ENCODE results near the gene KLF11. TPM values are rescaled to one million over a fixed set of nuclear protein-coding genes. Genes with fewer than 3 reads are reported as not detected.

KLF11 gene
- polyA plus RNA-seq (2013), result 11.6 TPM

- 0% methylated on average over 67 of the region's 104 CpGs for WGBS (ENCODE audit: insufficient coverage)
- H3K27me3 ChIP-seq (replicated peaks in 2 of 5; ENCODE audit: control insufficient read depth in 4 of 5, insufficient read depth in 5 of 5, low read length in 4 of 5), result peaks cover 0 to 2% (median 0%) of the 10 kb centered on the region in 5 experiments
- H3K27ac ChIP-seq (ENCODE audit: insufficient read depth in 1 of 2, low read depth in 1 of 2, low read length in 2 of 2, poor library complexity in 1 of 2, severe bottlenecking in 2 of 2), result no peak within 1 kb of the TSS
- peaks cover 0 to 22% (median 14%) of the 10 kb centered on the region in 4 experiments for H3K36me3 ChIP-seq (ENCODE audit: control insufficient read depth in 4 of 4, insufficient read depth in 4 of 4, low read length in 3 of 4)
- H3K9me3 ChIP-seq (ENCODE audit: control extremely low read depth in 1 of 5, control insufficient read depth in 4 of 5, insufficient read depth in 2 of 5, low read depth in 1 of 5, low read length in 4 of 5), result peaks cover 0 to 9% (median 0%) of the 10 kb centered on the region in 5 experiments
- DNase-seq, result peak; percentile 86 to 94 (median 93)
- ChIA-PET POLR2A (interaction anchor here (1.2 kb wide), 1 partner anchor 200 kb away, joined by 3 read pairs; the partner anchor contains the start of gene TAF1B), CTCF (interaction anchor here (6.9 to 11.9 kb wide), 2 partner anchors 10 to 229 kb away, joined by 71 to 181 read pairs; no protein-coding TSS in a partner anchor)
- H3K4me3 ChIP-seq (ENCODE audit: control insufficient read depth in 1 of 7, extremely low read depth in 1 of 7, insufficient read depth in 4 of 7, low read depth in 2 of 7, low read length in 6 of 7), result peak within 1 kb of the TSS in 6 of 7 experiments; percentile 31 to 70 (median 58)
- H3K4me1 ChIP-seq (ENCODE audit: control extremely low read depth in 1 of 4, control insufficient read depth in 4 of 4, insufficient read depth in 4 of 4, low read length in 3 of 4), result peaks cover 0 to 20% (median 9%) of the 10 kb centered on the region in 4 experiments
Observed at GRCh38 chr2:10043256-10043905, at the start of gene KLF11. Gene KLF11 (plus strand): TSS chr2:10043550. CDS start chr2:10043717, 167 bp downstream.

GRCh38 chr2:9994462-9994861 is 48.9 kb upstream of the KLF11 start:
- ChIA-PET POLR2A (no interaction called here), CTCF (interaction anchor here (4.2 kb wide), 1 partner anchor 10 kb away, joined by 34 read pairs; no protein-coding TSS in a partner anchor)
- no peak overlapping the region for H3K27ac ChIP-seq (ENCODE audit: insufficient read depth in 1 of 2, low read depth in 1 of 2, low read length in 2 of 2, poor library complexity in 1 of 2, severe bottlenecking in 2 of 2)
- no peak overlapping the region for H3K4me3 ChIP-seq (ENCODE audit: control insufficient read depth in 1 of 7, extremely low read depth in 1 of 7, insufficient read depth in 4 of 7, low read depth in 2 of 7, low read length in 6 of 7)
- no peaks in the 10 kb centered on the region for H3K9me3 ChIP-seq (ENCODE audit: control extremely low read depth in 1 of 5, control insufficient read depth in 4 of 5, insufficient read depth in 2 of 5, low read depth in 1 of 5, low read length in 4 of 5)
- peaks cover 0 to 3% (median 0%) of the 10 kb centered on the region in 4 experiments for H3K4me1 ChIP-seq (ENCODE audit: control extremely low read depth in 1 of 4, control insufficient read depth in 4 of 4, insufficient read depth in 4 of 4, low read length in 3 of 4)
- no peaks in the 10 kb centered on the region for H3K36me3 ChIP-seq (ENCODE audit: control insufficient read depth in 4 of 4, insufficient read depth in 4 of 4, low read length in 3 of 4)
- H3K27me3 ChIP-seq (replicated peaks in 2 of 5; ENCODE audit: control insufficient read depth in 4 of 5, insufficient read depth in 5 of 5, low read length in 4 of 5), result peaks cover 0 to 5% (median 0%) of the 10 kb centered on the region in 5 experiments
- no peak for DNase-seq
- WGBS (ENCODE audit: insufficient coverage), result 98% methylated on average over 11 of the region's 11 CpGs

- Histone ChIP-seq H3K4me1 (ENCODE audit: control extremely low read depth in 1 of 4, control insufficient read depth in 4 of 4, insufficient read depth in 4 of 4, low read length in 3 of 4) (peaks cover 0 to 3% (median 0%) of the 10 kb centered on the region in 4 experiments), H3K4me3 (ENCODE audit: control insufficient read depth in 1 of 7, extremely low read depth in 1 of 7, insufficient read depth in 4 of 7, low read depth in 2 of 7, low read length in 6 of 7) (no peak overlapping the region), H3K27me3 (replicated peaks in 2 of 5; ENCODE audit: control insufficient read depth in 4 of 5, insufficient read depth in 5 of 5, low read length in 4 of 5) (peaks cover 0 to 5% (median 0%) of the 10 kb centered on the region in 5 experiments), H3K27ac (ENCODE audit: insufficient read depth in 1 of 2, low read depth in 1 of 2, low read length in 2 of 2, poor library complexity in 1 of 2, severe bottlenecking in 2 of 2) (no peak overlapping the region), H3K9me3 (ENCODE audit: control extremely low read depth in 1 of 5, control insufficient read depth in 4 of 5, insufficient read depth in 2 of 5, low read depth in 1 of 5, low read length in 4 of 5) (no peaks in the 10 kb centered on the region), H3K36me3 (ENCODE audit: control insufficient read depth in 4 of 4, insufficient read depth in 4 of 4, low read length in 3 of 4) (no peaks in the 10 kb centered on the region)
- CTCF ChIA-PET, result interaction anchor here (4.2 kb wide), 1 partner anchor 11 kb away, joined by 34 read pairs; no protein-coding TSS in a partner anchor
- DNase-seq, result no peak
- WGBS (ENCODE audit: insufficient coverage), result 92% methylated on average over 4 of the region's 5 CpGs
- POLR2A ChIA-PET, result no interaction called here
Observed at GRCh38 chr2:9995059-9995458, 48.3 kb upstream of the KLF11 start.

- no peaks in the 10 kb centered on the region for H3K9me3 ChIP-seq (ENCODE audit: control extremely low read depth in 1 of 5, control insufficient read depth in 4 of 5, insufficient read depth in 2 of 5, low read depth in 1 of 5, low read length in 4 of 5)
- POLR2A ChIA-PET, result no interaction called here
- CTCF ChIA-PET, result interaction anchor here (0.8 to 4.2 kb wide), 3 partner anchors 9 to 15 kb away, joined by 3 to 34 read pairs (median 4); no protein-coding TSS in a partner anchor
- peaks cover 0 to 3% (median 0%) of the 10 kb centered on the region in 4 experiments for H3K4me1 ChIP-seq (ENCODE audit: control extremely low read depth in 1 of 4, control insufficient read depth in 4 of 4, insufficient read depth in 4 of 4, low read length in 3 of 4)
- no peak overlapping the region for H3K27ac ChIP-seq (ENCODE audit: insufficient read depth in 1 of 2, low read depth in 1 of 2, low read length in 2 of 2, poor library complexity in 1 of 2, severe bottlenecking in 2 of 2)
- WGBS (ENCODE audit: insufficient coverage), result 100% methylated on average over 2 of the region's 7 CpGs
- no peak for DNase-seq
- peaks cover 0 to 5% (median 0%) of the 10 kb centered on the region in 5 experiments for H3K27me3 ChIP-seq (replicated peaks in 2 of 5; ENCODE audit: control insufficient read depth in 4 of 5, insufficient read depth in 5 of 5, low read length in 4 of 5)
- no peak overlapping the region for H3K4me3 ChIP-seq (ENCODE audit: control insufficient read depth in 1 of 7, extremely low read depth in 1 of 7, insufficient read depth in 4 of 7, low read depth in 2 of 7, low read length in 6 of 7)
- no peaks in the 10 kb centered on the region for H3K36me3 ChIP-seq (ENCODE audit: control insufficient read depth in 4 of 4, insufficient read depth in 4 of 4, low read length in 3 of 4)
Observed at GRCh38 chr2:9996321-9996720, 47.0 kb upstream of the KLF11 start.

- POLR2A ChIA-PET, result no interaction called here
- Histone ChIP-seq H3K36me3 (ENCODE audit: control insufficient read depth in 4 of 4, insufficient read depth in 4 of 4, low read length in 3 of 4) (no peaks in the 10 kb centered on the region), H3K27me3 (replicated peaks in 2 of 5; ENCODE audit: control insufficient read depth in 4 of 5, insufficient read depth in 5 of 5, low read length in 4 of 5) (peaks cover 0 to 5% (median 0%) of the 10 kb centered on the region in 5 experiments), H3K27ac (ENCODE audit: insufficient read depth in 1 of 2, low read depth in 1 of 2, low read length in 2 of 2, poor library complexity in 1 of 2, severe bottlenecking in 2 of 2) (no peak overlapping the region), H3K4me1 (ENCODE audit: control extremely low read depth in 1 of 4, control insufficient read depth in 4 of 4, insufficient read depth in 4 of 4, low read length in 3 of 4) (no peaks in the 10 kb centered on the region), H3K9me3 (ENCODE audit: control extremely low read depth in 1 of 5, control insufficient read depth in 4 of 5, insufficient read depth in 2 of 5, low read depth in 1 of 5, low read length in 4 of 5) (no peaks in the 10 kb centered on the region), H3K4me3 (ENCODE audit: control insufficient read depth in 1 of 7, extremely low read depth in 1 of 7, insufficient read depth in 4 of 7, low read depth in 2 of 7, low read length in 6 of 7) (no peak overlapping the region)
- CTCF ChIA-PET, result interaction anchor here (0.9 to 4.2 kb wide), 2 partner anchors 14 to 49 kb away, joined by 3 to 34 read pairs; no protein-coding TSS in a partner anchor
- 100% methylated on average over 1 of the region's 7 CpGs for WGBS (ENCODE audit: insufficient coverage)
- DNase-seq, result no peak
Observed at GRCh38 chr2:9997936-9998335, 45.4 kb upstream of the KLF11 start.

GRCh38 chr2:9998916-9999654 is 44.3 kb upstream of the KLF11 start:
- Histone ChIP-seq H3K4me1 (ENCODE audit: control extremely low read depth in 1 of 4, control insufficient read depth in 4 of 4, insufficient read depth in 4 of 4, low read length in 3 of 4) (no peaks in the 10 kb centered on the region), H3K4me3 (ENCODE audit: control insufficient read depth in 1 of 7, extremely low read depth in 1 of 7, insufficient read depth in 4 of 7, low read depth in 2 of 7, low read length in 6 of 7) (no peak overlapping the region), H3K27me3 (replicated peaks in 2 of 5; ENCODE audit: control insufficient read depth in 4 of 5, insufficient read depth in 5 of 5, low read length in 4 of 5) (peaks cover 0 to 7% (median 0%) of the 10 kb centered on the region in 5 experiments), H3K9me3 (ENCODE audit: control extremely low read depth in 1 of 5, control insufficient read depth in 4 of 5, insufficient read depth in 2 of 5, low read depth in 1 of 5, low read length in 4 of 5) (no peaks in the 10 kb centered on the region), H3K27ac (ENCODE audit: insufficient read depth in 1 of 2, low read depth in 1 of 2, low read length in 2 of 2, poor library complexity in 1 of 2, severe bottlenecking in 2 of 2) (no peak overlapping the region), H3K36me3 (ENCODE audit: control insufficient read depth in 4 of 4, insufficient read depth in 4 of 4, low read length in 3 of 4) (no peaks in the 10 kb centered on the region)
- 97% methylated on average over 20 of the region's 20 CpGs for WGBS (ENCODE audit: insufficient coverage)
- ChIA-PET CTCF (no interaction called here), POLR2A (no interaction called here)
- DNase-seq, result no peak

Measured in common myeloid progenitor, CD34-positive (primary cell).